BJ (cell line): ENCODE measurements around the gene KCNJ15. TPM values are rescaled to one million over a fixed set of nuclear protein-coding genes. Genes with fewer than 3 reads are reported as not detected.

Experiments
- CTCF ChIA-PET: fragments of 350-600 bp; formaldehyde crosslinking; extraction: SDS; loops from one replicate; lab custom pipeline; 2021; ENCODE audit warnings: antibody characterized with exemption, inconsistent platforms; lab: Yijun Ruan, JAX
- POLR2A ChIA-PET: fragments of 300-600 bp; sonication (Branson Sonifier 250); formaldehyde crosslinking; extraction: SDS; loops from one replicate; lab custom pipeline; 2021; ENCODE audit warnings: antibody characterized with exemption; lab: Charles Lee
- DNase-seq: peaks from one replicate; pipeline ENCODE4 v3.0.0-alpha.2; 2011; ENCODE audit warnings: low read depth
- H3K27me3 ChIP-seq: 2 replicates; pipeline ENCODE4 v1.6.0; 2011; ENCODE audit warnings: low read length; ENCODE audit not compliant: control insufficient read depth, insufficient read depth
- H3K36me3 ChIP-seq: 2 replicates; pipeline ENCODE4 v1.5.1; 2011; ENCODE audit warnings: low read length; ENCODE audit not compliant: control insufficient read depth, insufficient read depth
- H3K4me3 ChIP-seq: 2 replicates; pipeline ENCODE4 v1.5.1; 2011; ENCODE audit warnings: low read depth, mild to moderate bottlenecking, control low read depth, low read length
- CTCF ChIP-seq: IDR thresholded peaks from 2 replicates; pipeline ENCODE4 v1.5.1; 2011; ENCODE audit warnings: low read depth, mild to moderate bottlenecking, control low read depth, inconsistent platforms, low read length, moderate library complexity; ENCODE audit not compliant: insufficient read depth
- polyA plus RNA-seq: library from polyadenylated mRNA; depleted of rRNA; stranded (reverse); fragments of >200 nt; gene quantifications from 2 replicates; pipeline ENCODE4 v1.2.3, GENCODE V29; 2011

Gene KCNJ15
- polyA plus RNA-seq, 1 experiment: 0.02 TPM

- ChIA-PET POLR2A (no interaction called here), CTCF (interaction anchor here (0.6 to 9.3 kb wide), 14 partner anchors 11 to 1225 kb away, joined by 3 to 245 read pairs (median 4); no protein-coding TSS in a partner anchor)
- Histone ChIP-seq H3K36me3 (no peaks in the 10 kb centered on the region), H3K27me3 (no peaks in the 10 kb centered on the region), H3K4me3 (no peak overlapping the region)
- TF ChIP-seq CTCF: no peak
- DNase-seq: no peak
These were observed 36.5 kb upstream of the KCNJ15 start for GRCh38 chr21:38220270-38220737.

GRCh38 chr21:38221594-38221993, 35.2 kb upstream of the KCNJ15 start:
- H3K27me3 ChIP-seq: no peaks in the 10 kb centered on the region
- H3K4me3 ChIP-seq: no peak overlapping the region
- DNase-seq: no peak
- ChIA-PET POLR2A (no interaction called here), CTCF (interaction anchor here (1.1 to 9.3 kb wide), 3 partner anchors 37 to 135 kb away, joined by 3 to 245 read pairs (median 5); no protein-coding TSS in a partner anchor)
- no peak for TF ChIP-seq CTCF
- no peaks in the 10 kb centered on the region for H3K36me3 ChIP-seq

GRCh38 chr21:38223893-38224540, 32.8 kb upstream of the KCNJ15 start:
- DNase-seq: no peak
- CTCF ChIA-PET: interaction anchor here (0.6 to 1.9 kb wide), 7 partner anchors 9 to 465 kb away, joined by 3 to 6 read pairs (median 3); no protein-coding TSS in a partner anchor
- Histone ChIP-seq H3K27me3 (no peaks in the 10 kb centered on the region), H3K4me3 (no peak overlapping the region), H3K36me3 (no peaks in the 10 kb centered on the region)
- POLR2A ChIA-PET: no interaction called here
- no peak for TF ChIP-seq CTCF

GRCh38 chr21:38227401-38227800, 29.4 kb upstream of the KCNJ15 start:
- POLR2A ChIA-PET: interaction anchor here (0.6 kb wide), 1 partner anchor 30 kb away, joined by 5 read pairs; no protein-coding TSS in a partner anchor
- no peak for DNase-seq
- no peak overlapping the region for H3K4me3 ChIP-seq
- H3K36me3 ChIP-seq: no peaks in the 10 kb centered on the region
- H3K27me3 ChIP-seq: no peaks in the 10 kb centered on the region
- no peak for TF ChIP-seq CTCF
- CTCF ChIA-PET: interaction anchor here (1.5 kb wide), 1 partner anchor 8 kb away, joined by 5 read pairs; no protein-coding TSS in a partner anchor

GRCh38 chr21:38228115-38228514, 28.7 kb upstream of the KCNJ15 start:
- POLR2A ChIA-PET: no interaction called here
- Histone ChIP-seq H3K36me3 (no peaks in the 10 kb centered on the region), H3K4me3 (no peak overlapping the region), H3K27me3 (no peaks in the 10 kb centered on the region)
- CTCF ChIA-PET: no interaction called here
- no peak for DNase-seq
- no peak for TF ChIP-seq CTCF
